ENCODE measurements around the gene SNRNP200.

The SNRNP200 gene

DNA sequence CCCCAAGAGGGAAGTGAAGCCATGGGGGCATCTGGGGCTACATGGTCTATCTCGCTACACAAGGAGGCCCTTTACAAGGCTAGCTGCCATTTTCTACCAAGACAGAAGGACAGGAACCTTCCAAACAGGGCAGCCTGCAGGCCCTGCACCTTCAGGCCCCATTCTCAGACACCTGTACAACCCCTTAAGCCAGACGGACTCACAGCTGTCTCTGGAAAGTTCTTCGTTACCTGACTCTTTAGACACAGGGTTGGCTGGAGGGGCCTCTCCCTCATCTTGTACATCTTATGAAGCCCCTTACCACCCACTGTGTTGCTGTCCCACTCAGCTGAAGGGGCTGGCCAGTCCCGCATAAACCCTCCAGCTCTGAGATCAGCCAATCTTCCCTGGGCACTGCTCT is 56.7 kb downstream of the SNRNP200 start:
- no peak for DNase-seq

DNA sequence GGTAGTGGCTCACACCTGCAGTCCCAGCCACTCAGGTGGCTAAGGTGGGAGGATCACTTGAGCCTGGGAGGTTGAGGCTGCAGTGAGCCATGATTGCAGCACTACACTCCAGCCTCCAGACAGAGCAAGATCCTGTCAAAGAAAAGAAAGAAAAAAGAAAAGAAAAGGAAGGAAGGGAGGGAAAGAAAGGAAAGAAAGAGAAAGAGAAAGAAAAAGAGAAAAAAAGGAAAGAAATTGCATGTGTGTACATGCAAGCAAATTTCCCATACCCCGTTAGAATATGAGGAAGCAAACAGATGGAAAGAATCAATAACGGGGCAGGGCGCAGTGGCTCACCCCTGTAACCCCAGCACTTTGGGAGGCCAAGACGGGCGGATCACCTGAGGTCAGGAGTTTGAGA is 57.5 kb downstream of the SNRNP200 start:
- DNase-seq = no peak

DNA sequence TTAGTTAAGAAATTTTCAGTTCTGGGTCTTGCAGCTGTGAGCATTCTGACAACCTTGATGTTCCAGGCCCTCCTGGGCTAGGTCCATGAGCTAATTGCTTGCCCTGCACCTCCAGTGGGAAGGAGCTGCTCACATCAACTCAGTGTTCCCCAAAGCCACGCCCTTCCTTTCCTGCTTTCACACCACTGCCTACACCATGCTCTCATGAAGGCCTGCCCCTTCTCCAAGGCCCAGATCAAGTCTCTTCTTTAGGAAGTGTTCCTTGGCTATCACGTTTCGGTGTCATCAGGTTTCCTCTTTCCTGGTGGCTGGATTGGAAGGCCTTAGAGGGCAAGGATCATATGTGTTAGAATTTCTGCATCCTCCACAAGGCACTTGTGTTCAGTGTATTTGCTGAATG is 58.3 kb downstream of the SNRNP200 start:
- DNase-seq = peak; percentile 82

DNA sequence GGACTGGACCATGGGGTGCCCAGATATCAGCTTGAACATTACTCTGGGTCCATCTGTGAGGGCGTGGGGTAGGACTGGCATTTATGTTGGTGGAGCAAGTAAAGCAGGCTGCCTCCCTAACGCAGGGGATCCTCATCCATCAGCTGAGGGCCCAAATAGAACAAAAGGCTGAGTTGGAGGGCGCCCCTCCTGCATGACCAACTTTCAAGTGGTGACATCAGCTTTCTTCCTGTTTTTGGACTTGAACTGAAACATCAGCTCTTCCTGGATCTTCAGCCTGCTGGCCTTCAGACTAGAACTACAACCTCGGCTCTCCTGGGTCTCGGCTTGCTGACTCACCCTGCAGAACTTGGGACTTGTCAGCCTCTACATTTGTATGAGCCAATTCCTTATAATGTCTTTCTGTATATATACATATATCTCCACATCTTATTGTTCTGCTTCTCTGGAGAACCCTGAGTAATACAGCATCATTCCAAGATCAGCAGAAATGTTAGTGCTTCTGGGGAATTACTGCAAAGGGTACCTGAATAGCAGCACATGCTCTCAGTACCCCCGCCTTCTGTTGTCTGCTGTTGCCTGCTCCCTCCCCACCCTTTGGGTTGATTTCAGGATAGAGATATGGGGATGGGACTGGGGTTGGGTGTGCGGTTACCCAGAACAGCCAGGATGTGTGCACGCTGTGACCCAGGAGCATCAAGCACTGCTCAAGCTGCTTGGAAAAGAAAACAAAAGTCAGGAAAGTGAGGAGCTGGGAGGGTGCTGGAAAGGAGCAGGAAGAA is 59.5 kb downstream of the SNRNP200 start:
- DNase-seq = peak; percentile 96

DNA sequence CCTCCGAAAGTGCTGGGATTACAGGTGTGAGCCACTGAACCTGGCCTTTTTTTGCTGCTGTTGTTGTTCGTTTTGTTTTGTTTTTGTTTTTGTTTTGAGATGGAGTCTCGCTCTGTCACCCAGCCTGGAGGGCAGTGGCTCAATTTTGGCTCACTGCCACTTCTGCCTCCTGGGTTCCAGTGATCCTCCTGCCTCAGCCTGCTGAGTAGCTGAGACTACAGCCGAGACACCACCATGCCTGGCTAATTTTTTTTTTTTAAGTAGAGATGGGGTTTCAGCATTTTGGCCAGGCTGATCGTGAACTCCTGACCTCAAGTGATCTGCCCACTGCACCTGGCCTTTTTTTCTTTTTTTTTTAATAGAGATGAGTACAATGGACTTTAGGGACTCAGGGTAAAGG is 61.5 kb downstream of the SNRNP200 start:
- no peak for DNase-seq

DNA sequence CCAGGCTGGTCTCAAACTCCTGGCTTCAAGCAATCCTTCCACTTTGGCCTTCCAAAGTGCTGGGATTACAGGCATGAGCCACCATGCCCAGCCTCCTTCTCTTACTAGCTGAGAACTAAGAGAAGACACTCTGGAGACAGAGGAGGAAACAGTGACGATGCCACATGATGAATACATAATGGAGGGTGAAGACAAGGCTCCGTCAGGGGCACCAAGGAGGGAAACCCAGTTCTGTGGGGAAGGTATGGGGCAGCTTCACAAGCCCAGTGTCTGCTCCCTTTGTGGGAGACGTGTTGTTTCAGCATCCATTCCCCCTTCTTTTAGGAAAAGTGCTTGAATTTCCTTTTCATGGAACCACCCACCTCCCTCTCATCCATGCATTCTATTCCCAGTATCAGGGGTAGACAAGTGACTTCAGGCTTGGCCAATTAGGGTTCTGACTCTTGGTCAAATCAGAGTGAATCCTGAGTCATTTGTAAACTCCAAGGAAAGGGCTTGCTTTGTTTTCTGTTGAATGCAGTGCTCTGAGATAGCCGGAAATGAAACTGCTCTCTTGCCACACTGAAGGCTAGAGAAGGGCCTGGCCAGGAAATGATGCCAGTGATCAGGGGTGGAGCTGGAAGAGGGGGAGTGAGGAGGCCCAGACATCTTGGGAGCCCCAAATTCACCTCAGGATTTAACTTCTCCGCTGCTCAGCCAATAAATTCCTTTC is 63.3 kb downstream of the SNRNP200 start:
- DNase-seq = peak; percentile 96

DNA sequence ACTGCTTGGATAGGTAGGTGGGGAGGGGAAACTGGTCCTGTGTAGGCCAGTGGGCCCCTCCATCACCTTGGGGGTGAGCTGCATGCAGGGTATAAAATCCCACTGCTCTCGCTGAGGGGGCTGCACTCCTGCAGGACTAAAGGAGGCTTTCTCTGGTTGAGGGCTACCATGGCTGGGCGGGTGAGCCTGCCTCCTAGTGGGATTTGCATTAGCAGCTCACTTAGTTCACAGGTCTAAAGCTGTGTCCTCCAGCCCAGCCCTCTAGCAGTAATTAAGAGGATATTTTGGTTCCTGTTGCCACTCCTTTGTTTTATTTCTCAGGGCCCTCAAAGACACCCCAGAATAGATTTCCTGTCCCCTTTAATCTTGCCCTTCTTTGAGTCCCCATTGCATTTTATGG is 64.1 kb downstream of the SNRNP200 start:
- no peak for DNase-seq

DNA sequence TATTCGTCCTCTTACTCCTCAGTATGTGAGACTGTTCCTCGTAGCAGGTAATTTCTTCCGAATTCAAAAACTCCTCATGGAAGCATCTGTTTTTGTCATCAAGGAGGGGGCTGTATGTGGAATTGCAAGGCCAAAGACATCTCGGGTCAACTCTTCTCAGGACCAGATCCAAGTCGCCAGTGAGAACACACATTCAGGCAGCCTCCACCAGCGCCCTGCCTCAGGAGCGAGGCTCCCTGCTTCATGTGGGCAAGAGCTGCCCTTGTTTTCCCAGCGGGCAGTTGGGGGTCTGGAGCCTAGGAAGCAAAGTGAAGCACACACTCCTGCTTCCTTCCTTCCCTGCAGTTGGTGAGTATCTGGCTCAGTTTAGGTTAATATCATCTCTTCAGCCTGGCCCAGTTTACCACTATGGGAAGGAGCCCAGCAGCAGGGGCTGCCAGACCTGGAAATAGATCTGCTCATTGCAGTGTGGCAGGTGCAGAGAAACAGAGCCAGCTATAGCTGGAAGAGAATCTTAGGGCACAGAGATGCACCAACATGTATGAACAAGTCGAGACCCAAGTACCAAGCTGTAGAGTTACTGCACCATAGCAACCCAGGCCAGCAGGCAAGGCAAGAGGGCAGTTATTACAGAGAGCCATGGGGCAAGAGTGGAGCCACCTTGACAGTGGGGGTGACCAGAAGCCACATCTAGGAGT is 64.9 kb downstream of the SNRNP200 start:
- DNase-seq = no peak

DNA sequence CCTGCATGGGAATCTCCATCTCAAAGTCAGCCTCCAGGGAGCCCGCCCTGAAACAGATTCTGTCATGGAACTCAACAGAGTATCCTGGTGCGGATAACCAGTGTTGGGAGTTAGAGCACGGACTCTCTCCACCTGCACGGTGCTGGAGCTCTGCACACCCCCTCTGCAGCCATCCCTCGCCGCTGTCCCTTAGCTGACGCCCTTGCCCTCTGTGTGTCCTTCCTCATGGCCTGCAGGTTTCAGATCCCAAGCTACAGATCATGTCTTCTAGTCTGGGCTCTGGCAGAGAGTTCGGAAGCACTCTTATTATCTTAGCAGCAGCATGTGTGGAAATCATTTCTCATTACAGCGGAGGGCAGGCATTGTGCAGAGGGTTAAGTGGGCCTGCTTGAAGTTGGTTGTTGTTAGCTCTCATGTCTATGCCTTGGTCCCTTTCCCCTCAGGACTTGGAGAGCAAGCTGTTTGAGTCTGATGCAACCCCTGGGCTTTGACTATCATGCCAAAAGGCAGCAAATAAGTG is 65.5 kb downstream of the SNRNP200 start:
- no peak for DNase-seq

DNA sequence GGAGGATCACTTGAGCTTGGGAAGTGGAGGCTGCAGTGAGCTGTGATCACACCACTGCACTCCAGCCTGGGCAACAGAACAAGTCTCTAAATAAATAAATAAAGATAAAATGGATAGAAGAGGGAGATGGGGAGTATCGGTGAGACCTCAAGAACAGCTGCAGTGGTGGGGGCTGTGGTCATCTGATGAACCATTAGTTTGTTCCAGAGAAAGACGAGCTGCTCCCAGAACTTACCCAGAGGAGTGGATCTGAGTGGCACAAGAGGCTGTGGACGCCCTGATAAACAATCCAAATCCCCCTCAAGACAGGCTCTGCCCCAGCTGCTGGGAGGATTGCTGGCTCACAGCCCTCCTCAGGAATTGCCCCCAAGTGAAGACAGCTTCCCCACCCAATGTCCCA is 66.3 kb downstream of the SNRNP200 start:
- no peak for DNase-seq

DNA sequence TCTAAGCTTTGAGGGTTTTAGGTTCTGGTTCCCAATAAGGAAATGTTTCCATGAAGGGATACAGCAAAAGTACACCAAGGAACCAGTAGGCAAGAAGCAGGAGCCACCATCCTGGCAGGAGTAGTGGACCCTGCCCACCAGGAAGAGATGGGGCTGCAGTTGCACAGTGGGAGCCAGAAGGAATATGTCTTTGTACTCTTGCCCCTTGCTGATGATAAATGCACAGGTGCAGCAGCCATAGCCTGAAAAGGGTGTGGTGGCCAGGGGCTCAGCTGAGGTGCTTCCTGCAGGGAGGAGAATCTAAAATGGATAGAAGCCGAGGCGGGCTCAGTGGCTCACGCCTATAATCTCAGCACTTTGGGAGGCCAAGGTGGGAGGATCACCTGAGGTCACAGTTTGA is 67.1 kb downstream of the SNRNP200 start:
- DNase-seq = no peak

DNA sequence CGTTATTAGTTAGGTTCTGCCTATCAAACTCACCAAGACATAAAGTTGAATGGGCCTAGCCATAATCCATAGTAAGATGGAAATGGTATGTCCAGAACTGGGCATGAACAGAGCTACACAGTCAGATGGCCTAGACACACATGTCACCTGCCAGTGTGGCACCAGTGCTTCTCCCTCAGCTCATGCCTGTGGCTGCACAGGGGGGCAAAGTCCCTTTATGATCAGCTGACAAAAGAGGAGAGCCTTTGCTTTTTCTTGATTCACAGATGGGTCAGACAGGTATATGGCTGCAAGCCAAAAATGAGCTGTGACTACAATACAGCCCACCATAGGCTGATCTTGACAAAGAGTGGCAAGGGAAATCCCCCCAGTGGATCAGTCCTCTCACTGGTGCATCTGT is 68.5 kb downstream of the SNRNP200 start:
- no peak for DNase-seq

DNA sequence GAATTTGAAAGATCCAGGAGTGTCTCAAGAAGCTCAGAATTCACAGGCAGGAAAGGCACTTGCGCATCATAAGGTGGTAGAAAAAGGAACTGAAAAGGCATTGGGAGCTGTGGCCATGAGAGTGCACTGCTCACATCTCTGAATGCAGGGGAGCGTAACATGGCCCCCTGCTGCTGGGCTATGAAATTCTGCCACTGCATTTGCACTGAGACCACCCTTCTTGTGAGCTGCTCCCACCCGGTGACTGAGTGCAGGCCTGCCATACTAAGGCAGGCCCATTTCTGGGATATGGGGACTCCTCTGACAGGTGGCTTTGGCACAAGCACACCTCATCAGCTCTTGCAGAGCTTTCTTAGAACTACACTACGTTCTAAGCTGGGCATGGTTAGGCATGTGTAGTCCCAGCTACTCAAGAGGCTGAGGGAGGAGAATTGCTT is 71.4 kb downstream of the SNRNP200 start:
- DNase-seq = peak; percentile 51

DNA sequence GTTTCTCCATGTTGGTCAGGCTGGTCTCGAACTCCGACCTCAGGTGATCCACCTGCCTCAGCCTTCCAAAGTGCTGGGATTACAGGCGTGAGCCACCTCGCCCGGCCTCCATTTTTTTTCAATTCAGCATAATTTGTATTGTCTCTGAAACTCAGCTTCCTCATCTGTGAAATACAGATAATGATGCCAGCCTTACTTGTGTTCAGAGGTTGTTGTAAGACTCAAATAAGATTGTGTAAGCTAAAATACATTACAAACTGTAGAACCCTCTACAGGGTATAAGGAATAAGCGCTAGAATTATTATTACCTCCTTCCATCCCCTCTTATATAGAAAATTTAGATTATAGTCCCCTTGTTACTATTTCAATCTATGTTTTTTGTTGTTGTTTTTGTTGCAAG is 71.9 kb downstream of the SNRNP200 start:
- DNase-seq = peak; percentile 59

DNA sequence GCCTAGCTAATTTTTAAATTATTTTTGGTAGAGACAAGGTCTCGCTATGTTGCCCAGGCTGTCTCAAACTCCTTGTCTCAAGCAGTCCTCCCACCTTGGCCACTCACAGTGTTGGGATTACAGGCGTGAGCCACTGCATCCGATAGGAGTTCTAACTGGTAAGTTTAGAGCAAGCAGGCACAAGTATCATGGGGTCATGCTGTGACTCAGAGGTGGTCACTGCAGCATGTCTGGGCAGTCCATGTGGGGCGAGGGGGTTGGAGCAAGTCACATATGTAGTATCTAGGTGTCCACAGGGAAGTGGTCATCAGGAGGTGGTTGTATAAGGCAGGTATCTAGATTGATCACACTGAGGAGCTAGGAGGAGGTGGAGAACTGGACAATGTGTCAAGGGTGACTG is 74.0 kb downstream of the SNRNP200 start:
- no peak for DNase-seq

DNA sequence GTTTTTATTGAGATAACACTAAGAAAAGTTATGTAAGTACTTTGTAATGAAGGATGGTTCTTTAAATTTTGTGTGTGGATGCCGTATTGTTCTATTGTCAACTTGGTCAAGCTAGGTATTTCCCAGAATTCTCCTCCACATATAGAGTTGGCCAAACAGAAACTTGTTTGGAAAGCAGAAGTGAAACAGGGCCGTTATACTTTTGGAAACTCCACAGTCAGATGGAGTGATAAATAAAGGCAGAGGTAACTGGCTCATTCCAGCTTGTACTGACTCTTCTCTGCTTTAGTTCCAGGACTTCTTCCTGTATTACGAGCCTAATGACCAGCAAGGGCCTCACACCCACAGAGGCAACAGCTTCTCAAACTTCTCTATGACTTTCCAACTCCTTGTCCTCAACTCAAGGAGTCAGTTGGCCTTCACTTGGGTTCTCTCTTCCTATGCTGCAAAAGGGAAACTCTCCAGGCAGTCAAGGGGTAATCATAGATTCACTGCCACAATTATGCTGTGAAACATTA is 80.3 kb downstream of the SNRNP200 start:
- peak; percentile 93 for DNase-seq
